NCI-H524 (cell line): ENCODE data around the gene PRKD1.
"Not testable (repeated sequence)": the region's sequence is repeated elsewhere in the genome, so short reads cannot be mapped to it uniquely, and the experiment has no call there.

ENCODE experiments used
- DNase-seq, 2 experiments: peaks; one replicate each; lab custom pipeline; 2025; lab: John Stamatoyannopoulos, UW

PRKD1 gene

GRCh38 chr14:29900609-29901350 lies 26.9 kb downstream of the PRKD1 start:
- DNase-seq = no peak

GRCh38 chr14:29898470-29898869 lies 29.2 kb downstream of the PRKD1 start:
- DNase-seq = no peak

GRCh38 chr14:29897181-29897580 lies 30.5 kb downstream of the PRKD1 start:
- no peak for DNase-seq

- DNase-seq = peak in 1 of 2 experiments; percentile 40
Measured at GRCh38 chr14:29896354-29896821, 31.3 kb downstream of the PRKD1 start.

GRCh38 chr14:29895591-29896083 lies 32.0 kb downstream of the PRKD1 start:
- DNase-seq = no peak

GRCh38 chr14:29893989-29894388 lies 33.7 kb downstream of the PRKD1 start:
- no peak for DNase-seq

GRCh38 chr14:29892327-29892726 lies 35.3 kb downstream of the PRKD1 start:
- no peak for DNase-seq

- DNase-seq = no peak
Measured at GRCh38 chr14:29885988-29886387, 41.7 kb downstream of the PRKD1 start.

GRCh38 chr14:29868000-29868399 lies 59.6 kb downstream of the PRKD1 start:
- no peak for DNase-seq

GRCh38 chr14:29865299-29865698 lies 62.3 kb downstream of the PRKD1 start:
- DNase-seq = peak; percentile 35 to 82

- DNase-seq = no peak
Measured at GRCh38 chr14:29861996-29862395, 65.7 kb downstream of the PRKD1 start.

- DNase-seq = no peak
Measured at GRCh38 chr14:29858299-29858698, 69.3 kb downstream of the PRKD1 start.

- DNase-seq = no peak
Measured at GRCh38 chr14:29857551-29857950, 70.1 kb downstream of the PRKD1 start.

- DNase-seq = no peak
Measured at GRCh38 chr14:29856516-29856915, 71.1 kb downstream of the PRKD1 start.

- not testable (repeated sequence) for DNase-seq
Measured at GRCh38 chr14:29853691-29854090, 74.0 kb downstream of the PRKD1 start.

GRCh38 chr14:29853272-29853671 lies 74.4 kb downstream of the PRKD1 start:
- no peak for DNase-seq

- no peak for DNase-seq
Measured at GRCh38 chr14:29851397-29851796, 76.2 kb downstream of the PRKD1 start.

- DNase-seq = no peak
Measured at GRCh38 chr14:29847056-29847380, 80.6 kb downstream of the PRKD1 start.

- DNase-seq = peak; percentile 16 to 70
Measured at GRCh38 chr14:29846339-29847055, 81.2 kb downstream of the PRKD1 start.

GRCh38 chr14:29843981-29844380 lies 83.7 kb downstream of the PRKD1 start:
- no peak for DNase-seq

GRCh38 chr14:29842228-29842627 lies 85.4 kb downstream of the PRKD1 start:
- no peak for DNase-seq

- not testable (repeated sequence) for DNase-seq
Measured at GRCh38 chr14:29840369-29840892, 87.2 kb downstream of the PRKD1 start.

GRCh38 chr14:29839691-29840090 lies 88.0 kb downstream of the PRKD1 start:
- DNase-seq = not testable (repeated sequence)
